Panc1 (cell line): Measurements from ENCODE around the gene SH3D19.

ENCODE experiments used
- CTCF ChIP-seq: fragments of 450-650 bp; IDR thresholded peaks from 2 replicates; pipeline ENCODE4 v1.5.1; 2017; ENCODE audit warnings: mild to moderate bottlenecking
- POLR2AphosphoS5 ChIP-seq: IDR thresholded peaks from 2 replicates; pipeline ENCODE4 v1.6.1; 2012; ENCODE audit warnings: mild to moderate bottlenecking, low read depth, low read length, moderate library complexity
- REST ChIP-seq, 2 experiments: IDR thresholded peaks; 2 replicates each; pipeline ENCODE4 v1.6.1; 2011 to 2012; ENCODE audit warnings: low read depth in 2 of 2, control low read depth in 1 of 2, low read length in 1 of 2, mild to moderate bottlenecking in 1 of 2, moderate library complexity in 1 of 2; ENCODE audit not compliant: insufficient read depth in 1 of 2

GRCh38 chr4:151199319-151200190 lies 125.8 kb downstream of the SH3D19 start:
- TF ChIP-seq CTCF (no peak), REST (IDR thresholded peaks at IDR 0.05; ENCODE audit: insufficient read depth in 1 of 2, low read depth in 2 of 2, low read length in 1 of 2) (no peak), POLR2AphosphoS5 (no peak)
